Testis (tissue), 3 donors: ENCODE data around the gene TMEM236. TPM values are rescaled to one million over a fixed set of nuclear protein-coding genes. Genes with fewer than 3 reads are reported as not detected.
"Not testable (repeated sequence)": the region's sequence is repeated elsewhere in the genome, so short reads cannot be mapped to it uniquely, and the experiment has no call there.

Experiments used
- DNase-seq: peaks from one replicate; pipeline ENCODE4 v3.0.0-alpha.2; 2019
- H3K27ac ChIP-seq, 2 donors: fragments of 200-600 bp; sonication (generic); one replicate each; pipeline ENCODE4 v1.5.1; 2019
- H3K27me3 ChIP-seq: fragments of 200-600 bp; sonication (generic); one replicate; pipeline ENCODE4 v1.5.1; 2019
- H3K36me3 ChIP-seq: fragments of 200-600 bp; sonication (generic); one replicate; pipeline ENCODE4 v1.5.1; 2017; ENCODE audit warnings: low read depth; ENCODE audit errors: missing control alignments
- H3K4me1 ChIP-seq: fragments of 200-600 bp; sonication (generic); one replicate; pipeline ENCODE4 v1.5.1; 2019
- H3K4me3 ChIP-seq, 2 donors: fragments of 200-600 bp; sonication (generic); one replicate each; pipeline ENCODE4 v1.5.1; 2017 to 2019
- H3K9me3 ChIP-seq: fragments of 200-600 bp; sonication (generic); one replicate; pipeline ENCODE4 v1.5.1; 2017
- POLR2A ChIP-seq: fragments of 450-650 bp; IDR thresholded peaks from one replicate; pipeline ENCODE4 v1.6.1; 2017; ENCODE audit warnings: antibody characterized with exemption, mild to moderate bottlenecking, moderate library complexity
- WGBS, 2 donors: methylation state at CpG; one replicate each; pipeline ENCODE4 v1.1.5; 2018; 5-methylcytosine and 5-hydroxymethylcytosine counted together
- intact Hi-C: fragments of 100-400 bp; cut with DNase I; formaldehyde crosslinking; loops from one replicate; pipeline ENCODE4 v1.15.1; 2023; ENCODE audit warnings: low total_unique reads
- polyA plus RNA-seq: library from polyadenylated mRNA; stranded (reverse); fragments of 350-450 nt; fragmentation: Illumina TruSeq; extraction: RNeasy Lipid Tissue Mini Kit (QIAGEN cat#74804); gene quantifications from one replicate; pipeline ENCODE4 v1.2.3, GENCODE V29; 2014; ENCODE audit warnings: low read depth, low replicate concordance; ENCODE audit not compliant: insufficient read depth
- total RNA-seq, 2 donors: library from RNA; depleted of rRNA; stranded (reverse); fragments of >200 nt; gene quantifications; one replicate each; pipeline ENCODE4 v1.2.3, GENCODE V29; 2016
- TF ChIP-seq, protein P1 (sequence below), 3 experiments: fragments of 450-650 bp in 2 of 3; fragments of 200-600 bp in 1 of 3; sonication (generic) in 1 of 3; IDR thresholded peaks; one replicate each; pipeline ENCODE4 v1.5.1; 2016 to 2019; ENCODE audit warnings: antibody characterized with exemption in 3 of 3, mild to moderate bottlenecking in 2 of 3, moderate library complexity in 1 of 3

The TMEM236 gene
- total and polyA plus RNA-seq, 3 donors from 2014 or later = 0.43 to 0.49 (median 0.47) TPM

- no peaks in the 10 kb centered on the region for H3K4me1 ChIP-seq
- H3K9me3 ChIP-seq = no peaks in the 10 kb centered on the region
- no peaks in the 10 kb centered on the region for H3K36me3 ChIP-seq
- H3K4me3 ChIP-seq = no peak overlapping the region
- WGBS, 2 donors = 58 to 79% methylated on average over 4 of the region's 4 CpGs
- no peak overlapping the region for H3K27ac ChIP-seq
- intact Hi-C loops = no loop called here
- DNase-seq = no peak
- H3K27me3 ChIP-seq = no peaks in the 10 kb centered on the region
- TF ChIP-seq, protein P1, sequence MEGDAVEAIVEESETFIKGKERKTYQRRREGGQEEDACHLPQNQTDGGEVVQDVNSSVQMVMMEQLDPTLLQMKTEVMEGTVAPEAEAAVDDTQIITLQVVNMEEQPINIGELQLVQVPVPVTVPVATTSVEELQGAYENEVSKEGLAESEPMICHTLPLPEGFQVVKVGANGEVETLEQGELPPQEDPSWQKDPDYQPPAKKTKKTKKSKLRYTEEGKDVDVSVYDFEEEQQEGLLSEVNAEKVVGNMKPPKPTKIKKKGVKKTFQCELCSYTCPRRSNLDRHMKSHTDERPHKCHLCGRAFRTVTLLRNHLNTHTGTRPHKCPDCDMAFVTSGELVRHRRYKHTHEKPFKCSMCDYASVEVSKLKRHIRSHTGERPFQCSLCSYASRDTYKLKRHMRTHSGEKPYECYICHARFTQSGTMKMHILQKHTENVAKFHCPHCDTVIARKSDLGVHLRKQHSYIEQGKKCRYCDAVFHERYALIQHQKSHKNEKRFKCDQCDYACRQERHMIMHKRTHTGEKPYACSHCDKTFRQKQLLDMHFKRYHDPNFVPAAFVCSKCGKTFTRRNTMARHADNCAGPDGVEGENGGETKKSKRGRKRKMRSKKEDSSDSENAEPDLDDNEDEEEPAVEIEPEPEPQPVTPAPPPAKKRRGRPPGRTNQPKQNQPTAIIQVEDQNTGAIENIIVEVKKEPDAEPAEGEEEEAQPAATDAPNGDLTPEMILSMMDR (IDR thresholded peaks at IDR 0.05) = no peak
- TF ChIP-seq POLR2A = no peak
Measured at GRCh38 chr10:17710181-17710580, 41.8 kb upstream of the TMEM236 start.

- no peak overlapping the region for H3K4me3 ChIP-seq
- no peak overlapping the region for H3K27ac ChIP-seq
- H3K36me3 ChIP-seq = no peaks in the 10 kb centered on the region
- H3K4me1 ChIP-seq = no peaks in the 10 kb centered on the region
- intact Hi-C loops = no loop called here
- TF ChIP-seq POLR2A = no peak
- TF ChIP-seq, protein P1 (IDR thresholded peaks at IDR 0.05) = no peak
- H3K27me3 ChIP-seq = no peaks in the 10 kb centered on the region
- no peak for DNase-seq
- no peaks in the 10 kb centered on the region for H3K9me3 ChIP-seq
- WGBS, 2 donors = 82 to 89% methylated on average over 5 of the region's 5 CpGs
Measured at GRCh38 chr10:17712053-17712452, 39.9 kb upstream of the TMEM236 start.

DNA sequence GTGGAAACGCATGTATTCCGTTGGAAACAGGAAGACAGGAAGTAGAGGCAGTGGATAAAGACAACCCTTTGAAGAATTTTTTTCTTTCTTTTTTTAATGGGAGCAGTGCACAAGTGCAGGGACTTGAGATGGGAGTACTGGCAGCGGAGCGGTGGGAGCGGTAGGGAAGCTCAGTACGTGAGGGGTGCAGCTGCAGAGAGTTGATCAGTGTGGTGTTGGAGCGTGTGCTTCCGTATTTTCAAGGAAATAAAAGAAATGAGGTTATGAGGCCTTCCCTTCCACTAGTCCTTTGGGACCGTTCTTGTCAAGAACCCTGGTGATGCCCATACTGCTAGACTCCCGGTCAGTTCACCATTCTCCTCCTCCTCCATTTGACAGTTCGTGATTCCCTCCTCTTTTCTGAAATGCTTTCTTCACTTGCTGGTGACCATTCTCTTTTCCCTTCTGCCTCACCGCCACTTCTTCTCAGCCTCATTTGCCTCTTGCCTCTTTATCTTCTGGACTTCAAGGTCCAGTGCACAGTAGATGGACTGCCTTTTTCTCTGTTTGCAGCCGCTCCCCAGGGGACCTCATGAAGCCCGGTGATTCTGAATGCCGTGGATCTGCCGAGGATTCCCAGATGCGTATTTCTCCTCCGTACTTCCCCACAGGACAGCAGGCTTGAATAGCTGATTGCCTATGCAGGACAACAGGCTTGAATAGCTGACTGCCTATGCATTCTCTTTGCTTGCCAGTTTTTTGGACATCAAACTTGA is 39.1 kb upstream of the TMEM236 start:
- peak; percentile 47 for DNase-seq
- TF ChIP-seq POLR2A = no peak
- TF ChIP-seq, protein P1 (IDR thresholded peaks at IDR 0.05) = peak in 1 of 3 experiments; percentile 5
- Histone ChIP-seq H3K27ac (no peak overlapping the region), H3K4me3 (peak overlapping the region; percentile 14 to 35), H3K4me1 (no peaks in the 10 kb centered on the region), H3K27me3 (no peaks in the 10 kb centered on the region), H3K9me3 (no peaks in the 10 kb centered on the region), H3K36me3 (no peaks in the 10 kb centered on the region)
- intact Hi-C loops = no loop called here
- WGBS, 2 donors = 48 to 66% methylated on average over 18 of the region's 18 CpGs

GRCh38 chr10:17713758-17714157 is 38.2 kb upstream of the TMEM236 start:
- intact Hi-C loops = no loop called here
- Histone ChIP-seq H3K4me3 (no peak overlapping the region), H3K27ac (no peak overlapping the region), H3K4me1 (no peaks in the 10 kb centered on the region), H3K36me3 (no peaks in the 10 kb centered on the region), H3K9me3 (no peaks in the 10 kb centered on the region), H3K27me3 (no peaks in the 10 kb centered on the region)
- TF ChIP-seq POLR2A = no peak
- TF ChIP-seq, protein P1 (IDR thresholded peaks at IDR 0.05) = no peak
- 67 to 82% methylated on average over 10 of the region's 10 CpGs for WGBS, 2 donors
- no peak for DNase-seq

DNA sequence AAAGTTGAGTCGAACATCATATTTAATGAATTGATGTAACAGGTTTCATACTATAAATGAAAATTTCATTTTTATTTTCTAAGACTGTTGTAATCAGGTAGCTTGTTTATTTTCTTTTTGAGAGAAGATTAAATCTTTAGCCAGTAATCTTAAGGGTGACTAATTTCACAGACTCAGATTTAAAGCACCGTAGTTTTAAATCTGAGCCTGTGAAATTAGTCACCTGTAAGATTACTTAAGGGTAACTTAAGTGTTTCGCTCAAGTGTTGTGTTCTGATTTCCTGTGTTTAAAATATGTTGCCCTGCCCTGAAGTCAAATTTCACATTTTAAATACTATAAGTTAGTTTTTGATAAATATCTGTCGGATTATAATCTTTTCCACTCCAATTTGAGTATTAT is 35.8 kb upstream of the TMEM236 start:
- WGBS, 2 donors = 96 to 98% methylated on average over 4 of the region's 4 CpGs

DNA sequence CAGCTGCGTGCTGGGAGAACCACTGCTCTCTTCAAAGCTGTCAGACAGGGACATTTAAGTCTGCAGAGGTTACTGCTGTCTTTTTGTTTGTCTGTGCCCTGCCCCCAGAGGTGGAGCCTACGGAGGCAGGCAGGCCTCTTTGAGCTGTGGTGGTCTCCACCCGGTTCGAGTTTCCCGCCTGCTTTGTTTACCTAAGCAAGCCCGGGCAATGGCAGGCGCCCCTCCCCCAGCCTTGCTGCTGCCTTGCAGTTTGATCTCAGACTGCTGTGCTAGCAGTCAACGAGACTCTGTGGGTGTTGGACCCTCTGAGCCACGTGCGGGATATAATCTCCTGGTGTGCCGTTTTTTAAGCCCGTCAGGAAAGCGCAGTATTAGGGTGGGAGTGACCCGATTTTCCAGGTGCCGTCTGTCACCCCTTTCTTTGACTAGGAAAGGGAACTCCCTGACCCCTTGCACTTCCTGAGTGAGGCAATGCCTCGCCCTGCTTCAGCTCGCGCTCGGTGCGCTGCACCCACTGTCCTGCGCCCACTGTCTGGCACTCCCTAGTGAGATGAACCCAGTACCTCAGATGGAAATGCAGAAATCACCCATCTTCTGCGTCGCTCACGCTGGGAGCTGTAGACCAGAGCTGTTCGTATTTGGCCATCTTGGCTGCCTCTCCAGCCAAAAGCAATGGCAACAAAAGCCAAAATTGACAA is 29.5 kb upstream of the TMEM236 start:
- 90 to 96% methylated on average over 25 of the region's 25 CpGs for WGBS, 2 donors
- H3K36me3 ChIP-seq, H3K27ac ChIP-seq, H3K9me3 ChIP-seq, intact Hi-C loops, H3K4me1 ChIP-seq, DNase-seq, H3K27me3 ChIP-seq, H3K4me3 ChIP-seq: not testable (repeated sequence)

More for the DNA sequence above, 35.8 kb upstream of the TMEM236 start:
- no peak for TF ChIP-seq POLR2A
- TF ChIP-seq, protein P1 (IDR thresholded peaks at IDR 0.05) = no peak
- no peaks in the 10 kb centered on the region for H3K36me3 ChIP-seq
- H3K9me3 ChIP-seq = no peaks in the 10 kb centered on the region
- H3K27me3 ChIP-seq = no peaks in the 10 kb centered on the region
- DNase-seq = no peak
- H3K4me3 ChIP-seq = no peak overlapping the region
- no peaks in the 10 kb centered on the region for H3K4me1 ChIP-seq
- H3K27ac ChIP-seq = no peak overlapping the region
- intact Hi-C loops = no loop called here
